Measurements from ENCODE around the gene ANK2.

DNA sequence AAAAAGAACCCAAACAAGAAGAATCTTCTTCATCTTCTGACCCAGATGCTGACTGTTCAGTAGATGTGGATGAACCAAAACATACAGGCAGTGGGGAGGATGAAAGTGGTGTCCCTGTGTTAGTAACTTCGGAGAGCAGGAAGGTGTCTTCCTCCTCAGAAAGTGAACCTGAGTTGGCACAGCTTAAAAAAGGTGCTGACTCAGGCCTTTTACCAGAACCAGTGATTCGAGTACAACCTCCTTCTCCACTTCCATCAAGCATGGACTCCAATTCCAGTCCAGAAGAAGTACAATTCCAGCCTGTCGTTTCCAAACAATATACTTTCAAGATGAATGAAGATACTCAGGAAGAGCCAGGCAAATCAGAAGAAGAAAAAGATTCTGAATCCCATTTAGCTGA lies 307.0 kb downstream of the ANK2 start:
- no peak for TF ChIP-seq GATA2 (IDR thresholded peaks at IDR 0.05; ENCODE audit: low read depth, low read length)
- TF ChIP-seq GATA3 (IDR thresholded peaks at IDR 0.05; ENCODE audit: low read depth, low read length): no peak
